H9 (cell line): ENCODE results near the gene BCAP29. TPM values are rescaled to one million over a fixed set of nuclear protein-coding genes. Genes with fewer than 3 reads are reported as not detected.

Source experiments
- DNase-seq: peaks from one replicate; pipeline ENCODE4 v3.0.0-alpha.2; 2017
- H2AFZ ChIP-seq: one replicate; pipeline ENCODE4 v1.6.1; 2013; ENCODE audit warnings: mild to moderate bottlenecking, low read length, control low read depth, moderate library complexity
- H2AK5ac ChIP-seq: 2 replicates; pipeline ENCODE4 v1.6.1; 2013; ENCODE audit warnings: low read length, control low read depth, mixed read lengths; ENCODE audit not compliant: insufficient read length
- H2BK120ac ChIP-seq: one replicate; pipeline ENCODE4 v1.6.1; 2013; ENCODE audit warnings: low read depth, mild to moderate bottlenecking, low read length, control low read depth, inconsistent platforms; ENCODE audit not compliant: poor library complexity, severe bottlenecking
- H2BK12ac ChIP-seq: 2 replicates; pipeline ENCODE4 v1.6.1; 2013; ENCODE audit warnings: low read length, control low read depth, mixed read lengths, low read depth; ENCODE audit not compliant: insufficient read length
- H2BK15ac ChIP-seq: 2 replicates; pipeline ENCODE4 v1.6.1; 2013; ENCODE audit warnings: low read depth, low read length, control low read depth
- H2BK20ac ChIP-seq: one replicate; pipeline ENCODE4 v1.6.1; 2013; ENCODE audit warnings: low read depth, mild to moderate bottlenecking, low read length, control low read depth, inconsistent platforms; ENCODE audit not compliant: poor library complexity, severe bottlenecking
- H2BK5ac ChIP-seq: 2 replicates; pipeline ENCODE4 v1.6.1; 2013; ENCODE audit warnings: low read length, control low read depth, mixed read lengths; ENCODE audit not compliant: insufficient read length
- H3K14ac ChIP-seq: 2 replicates; pipeline ENCODE4 v1.6.1; 2013; ENCODE audit warnings: low read length, control low read depth; ENCODE audit not compliant: insufficient read depth
- H3K18ac ChIP-seq: 2 replicates; pipeline ENCODE4 v1.6.1; 2013; ENCODE audit warnings: low read depth, mild to moderate bottlenecking, mixed read lengths, low read length, control low read depth; ENCODE audit not compliant: insufficient read length
- H3K23ac ChIP-seq: 2 replicates; pipeline ENCODE4 v1.6.1; 2013; ENCODE audit warnings: low read length, control low read depth, mixed read lengths, low read depth; ENCODE audit not compliant: insufficient read length
- H3K23me2 ChIP-seq: 2 replicates; pipeline ENCODE4 v1.6.1; 2013; ENCODE audit warnings: low read depth, mild to moderate bottlenecking, mixed read lengths, low read length, control low read depth; ENCODE audit not compliant: insufficient read length, poor library complexity, severe bottlenecking
- H3K27ac ChIP-seq: 2 replicates; pipeline ENCODE4 v1.5.1; 2013; ENCODE audit warnings: low read length, control low read depth, mixed read lengths, low read depth; ENCODE audit not compliant: insufficient read length
- H3K27me3 ChIP-seq: 2 replicates; pipeline ENCODE4 v1.6.1; 2013; ENCODE audit warnings: low read length, control low read depth, inconsistent platforms; ENCODE audit not compliant: insufficient read depth
- H3K4ac ChIP-seq: 2 replicates; pipeline ENCODE4 v1.6.1; 2013; ENCODE audit warnings: low read depth, mild to moderate bottlenecking, control low read depth, inconsistent platforms, low read length, moderate library complexity
- H3K4me1 ChIP-seq: 2 replicates; pipeline ENCODE4 v1.6.1; 2013; ENCODE audit warnings: low read length, control low read depth, inconsistent platforms; ENCODE audit not compliant: insufficient read depth
- H3K4me2 ChIP-seq: 2 replicates; pipeline ENCODE4 v1.6.1; 2013; ENCODE audit warnings: low read length, control low read depth, mixed read lengths; ENCODE audit not compliant: insufficient read length, insufficient read depth
- H3K56ac ChIP-seq: 2 replicates; pipeline ENCODE4 v1.6.1; 2013; ENCODE audit warnings: low read depth, mild to moderate bottlenecking, mixed read lengths, low read length, control low read depth; ENCODE audit not compliant: insufficient read length
- H3K79me1 ChIP-seq: 2 replicates; pipeline ENCODE4 v1.6.1; 2013; ENCODE audit warnings: low read depth, mild to moderate bottlenecking, moderate library complexity, low read length, control low read depth, inconsistent platforms; ENCODE audit not compliant: insufficient read depth, poor library complexity, severe bottlenecking
- H3K79me2 ChIP-seq: 2 replicates; pipeline ENCODE4 v1.6.1; 2013; ENCODE audit warnings: low read length, control low read depth, inconsistent platforms; ENCODE audit not compliant: insufficient read depth
- H3K9ac ChIP-seq: 2 replicates; pipeline ENCODE4 v1.6.1; 2013; ENCODE audit warnings: low read length, control low read depth, mixed read lengths; ENCODE audit not compliant: insufficient read length; ENCODE audit errors: extremely low read depth
- H3K9me3 ChIP-seq: one replicate; pipeline ENCODE4 v1.6.1; 2013; ENCODE audit warnings: low read depth, low read length, inconsistent platforms; ENCODE audit not compliant: control insufficient read depth
- H3T11ph ChIP-seq: one replicate; pipeline ENCODE4 v1.6.1; 2013; ENCODE audit warnings: mild to moderate bottlenecking, low read length, control low read depth, inconsistent platforms
- H4K20me1 ChIP-seq: one replicate; pipeline ENCODE4 v1.6.1; 2013; ENCODE audit not compliant: control insufficient read depth, insufficient read length, insufficient read depth
- H4K5ac ChIP-seq: 2 replicates; pipeline ENCODE4 v1.6.1; 2013; ENCODE audit warnings: low read depth, mild to moderate bottlenecking, mixed read lengths, low read length, control low read depth; ENCODE audit not compliant: insufficient read length
- H4K8ac ChIP-seq: replicated peaks from 2 replicates; pipeline ENCODE4 v1.6.1; 2013; ENCODE audit warnings: low read length, control low read depth, mixed read lengths, low read depth; ENCODE audit not compliant: insufficient read length
- H4K91ac ChIP-seq: 2 replicates; pipeline ENCODE4 v1.6.1; 2013; ENCODE audit warnings: low read depth, mild to moderate bottlenecking, moderate library complexity, mixed read lengths, low read length, control low read depth; ENCODE audit not compliant: insufficient read length
- H3K27ac Mint-ChIP-seq, 3 experiments: 2 replicates in 2 of 3; 3 replicates in 1 of 3; pipeline ENCODE4 v1.8.0; 2020 to 2021; ENCODE audit warnings: mixed read lengths in 3 of 3, mild to moderate bottlenecking in 1 of 3, moderate library complexity in 1 of 3
- H3K27me3 Mint-ChIP-seq: 2 replicates; pipeline ENCODE4 v1.8.0; 2021; ENCODE audit warnings: low read depth, mild to moderate bottlenecking, moderate library complexity, mixed read lengths
- H3K36me3 Mint-ChIP-seq, 3 experiments: 2 replicates in 2 of 3; 3 replicates in 1 of 3; pipeline ENCODE4 v1.8.0; 2020 to 2021; ENCODE audit warnings: low read depth in 3 of 3, mixed read lengths in 3 of 3; ENCODE audit not compliant: insufficient read depth in 1 of 3
- H3K4me1 Mint-ChIP-seq, 2 experiments: 2 replicates each; pipeline ENCODE4 v1.8.0; 2020; ENCODE audit warnings: mixed read lengths in 2 of 2
- H3K4me3 Mint-ChIP-seq, 2 experiments: 2 replicates in 1 of 2; 3 replicates in 1 of 2; pipeline ENCODE4 v1.8.0; 2020 to 2021; ENCODE audit warnings: mild to moderate bottlenecking in 2 of 2, mixed read lengths in 2 of 2, moderate library complexity in 1 of 2
- H3K9me3 Mint-ChIP-seq, 2 experiments: 2 replicates in 1 of 2; 3 replicates in 1 of 2; pipeline ENCODE4 v1.8.0; 2020; ENCODE audit warnings: mild to moderate bottlenecking in 2 of 2, mixed read lengths in 2 of 2, moderate library complexity in 1 of 2
- WGBS: extraction: QIAGEN DNeasy Blood & Tissue Kit; methylation state at CpG from one replicate; pipeline ENCODE4 v1.1.7; 2013; ENCODE audit warnings: missing lambda C conversion rate, low lambda C conversion rate, mixed read lengths; ENCODE audit not compliant: insufficient read length; ENCODE audit errors: extremely low coverage; 5-methylcytosine and 5-hydroxymethylcytosine counted together
- total RNA-seq: library from RNA; stranded (reverse); gene quantifications from 2 replicates; pipeline ENCODE4 v1.2.1, GENCODE V29; 2021
- TF ChIP-seq, protein P1 (sequence below): fragments of 200-600 bp; sonication (generic); conservative IDR thresholded peaks from 3 replicates; pipeline ENCODE4 v1.8.0; 2021; ENCODE audit warnings: antibody characterized with exemption, mild to moderate bottlenecking

The BCAP29 gene
- total RNA-seq, 1 experiment from 2014 or later, result 30.6 TPM

DNA sequence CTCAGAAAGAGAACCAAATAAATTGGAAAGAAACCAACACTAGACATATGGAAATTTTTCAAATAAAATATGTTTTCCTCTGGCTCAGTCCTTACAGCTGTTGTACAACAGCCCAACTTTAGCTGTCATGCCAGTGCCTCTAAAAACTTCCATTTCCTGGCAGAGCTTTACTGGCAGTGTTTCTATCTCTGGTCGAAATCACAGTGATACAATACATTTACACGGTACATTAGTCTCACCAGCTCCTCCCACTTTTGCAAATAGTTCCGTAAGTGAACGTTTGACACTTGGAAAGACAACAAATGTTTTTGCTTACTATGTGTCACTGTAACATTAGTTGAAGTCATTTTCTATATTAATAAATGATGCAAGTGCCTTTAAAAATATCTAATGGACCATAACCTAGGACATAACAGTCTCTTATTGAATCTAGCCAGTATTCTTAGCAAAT is 29.8 kb downstream of the BCAP29 start:
- H3K56ac ChIP-seq, result no peak overlapping the region
- no peak overlapping the region for H3K23ac ChIP-seq
- H3T11ph ChIP-seq, result no peak overlapping the region
- no peaks in the 10 kb centered on the region for H3K9me3 ChIP-seq
- H3K9me3 Mint-ChIP-seq, result no peaks in the 10 kb centered on the region
- H3K4me3 Mint-ChIP-seq, result no peak overlapping the region
- H2AFZ ChIP-seq, result no peak overlapping the region
- no peak overlapping the region for H4K91ac ChIP-seq
- H2BK5ac ChIP-seq, result no peak overlapping the region
- WGBS, result no CpG with 5 or more reads among the region's 4 CpGs
- H2AK5ac ChIP-seq, result no peak overlapping the region
- H4K5ac ChIP-seq, result no peak overlapping the region
- no peaks in the 10 kb centered on the region for H3K4me1 ChIP-seq
- H2BK15ac ChIP-seq, result no peak overlapping the region
- H3K4me2 ChIP-seq, result no peak overlapping the region
- no peak overlapping the region for H3K27ac ChIP-seq
- no peak overlapping the region for H3K27ac Mint-ChIP-seq
- no peak overlapping the region for H3K14ac ChIP-seq
- no peaks in the 10 kb centered on the region for H3K27me3 Mint-ChIP-seq
- no peaks in the 10 kb centered on the region for H3K79me1 ChIP-seq
- TF ChIP-seq, protein P1, sequence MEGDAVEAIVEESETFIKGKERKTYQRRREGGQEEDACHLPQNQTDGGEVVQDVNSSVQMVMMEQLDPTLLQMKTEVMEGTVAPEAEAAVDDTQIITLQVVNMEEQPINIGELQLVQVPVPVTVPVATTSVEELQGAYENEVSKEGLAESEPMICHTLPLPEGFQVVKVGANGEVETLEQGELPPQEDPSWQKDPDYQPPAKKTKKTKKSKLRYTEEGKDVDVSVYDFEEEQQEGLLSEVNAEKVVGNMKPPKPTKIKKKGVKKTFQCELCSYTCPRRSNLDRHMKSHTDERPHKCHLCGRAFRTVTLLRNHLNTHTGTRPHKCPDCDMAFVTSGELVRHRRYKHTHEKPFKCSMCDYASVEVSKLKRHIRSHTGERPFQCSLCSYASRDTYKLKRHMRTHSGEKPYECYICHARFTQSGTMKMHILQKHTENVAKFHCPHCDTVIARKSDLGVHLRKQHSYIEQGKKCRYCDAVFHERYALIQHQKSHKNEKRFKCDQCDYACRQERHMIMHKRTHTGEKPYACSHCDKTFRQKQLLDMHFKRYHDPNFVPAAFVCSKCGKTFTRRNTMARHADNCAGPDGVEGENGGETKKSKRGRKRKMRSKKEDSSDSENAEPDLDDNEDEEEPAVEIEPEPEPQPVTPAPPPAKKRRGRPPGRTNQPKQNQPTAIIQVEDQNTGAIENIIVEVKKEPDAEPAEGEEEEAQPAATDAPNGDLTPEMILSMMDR, result no peak
- H3K9ac ChIP-seq, result no peak overlapping the region
- H2BK20ac ChIP-seq, result no peak overlapping the region
- H3K18ac ChIP-seq, result no peak overlapping the region
- H3K4me1 Mint-ChIP-seq, result no peaks in the 10 kb centered on the region
- H2BK12ac ChIP-seq, result no peak overlapping the region
- peaks cover 0 to 5% (median 4%) of the 10 kb centered on the region in 3 experiments; a peak in 2 of 7 replicates for H3K36me3 Mint-ChIP-seq
- DNase-seq, result no peak
- no peak overlapping the region for H2BK120ac ChIP-seq
- no peaks in the 10 kb centered on the region for H3K23me2 ChIP-seq
- no peak overlapping the region for H4K8ac ChIP-seq
- no peaks in the 10 kb centered on the region for H3K27me3 ChIP-seq
- no peak overlapping the region for H3K4ac ChIP-seq
- no peaks in the 10 kb centered on the region for H4K20me1 ChIP-seq
- no peaks in the 10 kb centered on the region for H3K79me2 ChIP-seq
